B cell (primary cell): ENCODE results near the gene TANGO6. TPM values are rescaled to one million over a fixed set of nuclear protein-coding genes. Genes with fewer than 3 reads are reported as not detected.

Source experiments
- ATAC-seq: fragments of 200-7000 bp; cut with Tn5 transposase; one replicate; pipeline ENCODE4 v1.10.0; 2021; ENCODE audit warnings: low read depth, mild to moderate bottlenecking, moderate number of reproducible peaks, moderate library complexity
- CTCF ChIA-PET: fragments of 350-600 bp; sonication (Branson Sonifier 250); formaldehyde crosslinking; loops from one replicate; lab custom pipeline; 2021; ENCODE audit warnings: antibody characterized with exemption, inconsistent platforms; lab: Charles Lee
- POLR2A ChIA-PET: fragments of 350-600 bp; sonication (Branson Sonifier 250); formaldehyde crosslinking; loops from one replicate; lab custom pipeline; 2021; ENCODE audit warnings: antibody characterized with exemption; lab: Charles Lee
- DNase-seq: peaks from one replicate; pipeline ENCODE4 v3.0.0; 2013
- H2AFZ ChIP-seq: 2 replicates; pipeline ENCODE4 v1.6.1; 2012; ENCODE audit warnings: mild to moderate bottlenecking, low read depth, low read length; ENCODE audit not compliant: insufficient read depth, poor library complexity, severe bottlenecking
- H3K27ac ChIP-seq, 2 donors: 1 replicate in 1 of 2; 2 replicates in 1 of 2; pipeline ENCODE4 v1.5.1; 2012 to 2013; ENCODE audit warnings: low read length in 2 of 2, mild to moderate bottlenecking in 2 of 2, moderate library complexity in 1 of 2
- H3K27me3 ChIP-seq, 4 experiments: fragments of 200-600 bp in 1 of 4; sonication (generic) in 1 of 4; replicated peaks in 1 of 4; 1 replicate in 2 of 4; 2 replicates in 2 of 4; pipeline versions ENCODE4 v1.6.1 to v1.7.0; 2013 to 2016; ENCODE audit warnings: low read length in 3 of 4, mild to moderate bottlenecking in 2 of 4, mixed read lengths in 1 of 4, moderate library complexity in 1 of 4; ENCODE audit not compliant: insufficient read depth in 4 of 4, control insufficient read depth in 3 of 4; ENCODE audit errors: control extremely low read depth in 1 of 4
- H3K36me3 ChIP-seq, 2 experiments: replicated peaks in 1 of 2; 1 replicate in 1 of 2; 2 replicates in 1 of 2; pipeline versions ENCODE4 v1.6.1 to v1.7.1; 2013; ENCODE audit warnings: low read length in 1 of 2; ENCODE audit not compliant: insufficient read depth in 2 of 2, control insufficient read depth in 1 of 2; ENCODE audit errors: control extremely low read depth in 1 of 2, extremely low read depth in 1 of 2
- H3K4me1 ChIP-seq, 2 donors: fragments of 200-600 bp in 1 of 2; sonication (generic) in 1 of 2; 1 replicate in 1 of 2; 2 replicates in 1 of 2; pipeline versions ENCODE4 v1.5.1 to v1.6.1; 2013 to 2017; ENCODE audit warnings: low read length in 2 of 2; ENCODE audit not compliant: control insufficient read depth in 2 of 2, insufficient read depth in 2 of 2
- H3K4me2 ChIP-seq: replicated peaks from 2 replicates; pipeline ENCODE3; 2012; ENCODE audit warnings: mild to moderate bottlenecking, low read depth, low read length; ENCODE audit not compliant: poor library complexity, severe bottlenecking
- H3K4me3 ChIP-seq, 5 experiments: fragments of 200-600 bp in 1 of 5; sonication (generic) in 1 of 5; 1 replicate in 3 of 5; 2 replicates in 2 of 5; pipeline versions ENCODE4 v1.5.1 to v1.7.0; 2011 to 2016; ENCODE audit warnings: low read length in 4 of 5, mild to moderate bottlenecking in 4 of 5, low read depth in 2 of 5, control low read depth in 1 of 5, moderate library complexity in 1 of 5; ENCODE audit not compliant: insufficient read depth in 1 of 5; ENCODE audit errors: control extremely low read depth in 1 of 5, extremely low read depth in 1 of 5
- H3K79me2 ChIP-seq: fragments of 200-600 bp; sonication (generic); one replicate; pipeline ENCODE4 v1.6.0; 2016; ENCODE audit warnings: low read length; ENCODE audit not compliant: control insufficient read depth, insufficient read depth
- H3K9ac ChIP-seq: fragments of 200-600 bp; sonication (generic); 2 replicates; pipeline ENCODE4 v1.6.1; 2017; ENCODE audit warnings: mild to moderate bottlenecking, low read length, moderate library complexity
- H3K9me3 ChIP-seq, 3 donors: one replicate each; pipeline versions ENCODE4 v1.6.1 to v1.7.1; 2013; ENCODE audit warnings: low read length in 2 of 3; ENCODE audit not compliant: control insufficient read depth in 2 of 3, insufficient read depth in 1 of 3; ENCODE audit errors: control extremely low read depth in 1 of 3
- H4K20me1 ChIP-seq: 2 replicates; pipeline ENCODE4 v1.6.0; 2012; ENCODE audit warnings: mild to moderate bottlenecking, low read length; ENCODE audit not compliant: insufficient read depth, control insufficient read depth, poor library complexity, severe bottlenecking
- H3K27ac Mint-ChIP-seq: one replicate; pipeline ENCODE4 v1.8.0; 2021; ENCODE audit warnings: mixed read lengths
- H3K27me3 Mint-ChIP-seq: one replicate; pipeline ENCODE4 v1.8.0; 2021; ENCODE audit warnings: mixed read lengths
- H3K4me1 Mint-ChIP-seq: one replicate; pipeline ENCODE4 v1.8.0; 2021; ENCODE audit warnings: mixed read lengths
- H3K4me3 Mint-ChIP-seq: one replicate; pipeline ENCODE4 v1.8.0; 2021; ENCODE audit warnings: mixed read lengths
- H3K9me3 Mint-ChIP-seq: one replicate; pipeline ENCODE4 v1.8.0; 2022; ENCODE audit warnings: mixed read lengths; ENCODE audit not compliant: insufficient read depth
- EZH2 ChIP-seq: IDR thresholded peaks from 2 replicates; pipeline ENCODE4 v1.6.1; 2012; ENCODE audit warnings: borderline replicate concordance, low read depth, mild to moderate bottlenecking, moderate library complexity, low read length; ENCODE audit not compliant: insufficient read depth, poor library complexity, severe bottlenecking
- WGBS: methylation state at CpG from one replicate; pipeline ENCODE4 v1.1.5; 2013; ENCODE audit warnings: missing lambda C conversion rate; ENCODE audit not compliant: insufficient coverage; 5-methylcytosine and 5-hydroxymethylcytosine counted together
- intact Hi-C: fragments of 100-400 bp; cut with micrococcal nuclease; formaldehyde crosslinking; loops from one replicate; pipeline ENCODE4 v1.10.0; 2022
- polyA plus RNA-seq: library from polyadenylated mRNA; depleted of rRNA; stranded (reverse); fragments of >200 nt; gene quantifications from 2 replicates; pipeline ENCODE4 v1.2.3, GENCODE V29; 2012
- total RNA-seq, 2 donors: library from RNA; stranded (reverse); fragments of 120-200 nt in 1 of 2; gene quantifications; 1 replicate in 1 of 2; 2 replicates in 1 of 2; pipeline versions ENCODE4 v1.2.3 to v1.2.4, GENCODE V29; 2013 to 2022
- TF ChIP-seq, protein P1 (sequence below): fragments of 200-600 bp; IDR thresholded peaks from one replicate; pipeline ENCODE4 v1.8.0; 2022; ENCODE audit warnings: antibody characterized with exemption, mild to moderate bottlenecking

The TANGO6 gene
- total and polyA plus RNA-seq, 2 donors (not counting 1 experiment from before 2014, with no cell fraction given), result 8.0 to 42.8 TPM

DNA sequence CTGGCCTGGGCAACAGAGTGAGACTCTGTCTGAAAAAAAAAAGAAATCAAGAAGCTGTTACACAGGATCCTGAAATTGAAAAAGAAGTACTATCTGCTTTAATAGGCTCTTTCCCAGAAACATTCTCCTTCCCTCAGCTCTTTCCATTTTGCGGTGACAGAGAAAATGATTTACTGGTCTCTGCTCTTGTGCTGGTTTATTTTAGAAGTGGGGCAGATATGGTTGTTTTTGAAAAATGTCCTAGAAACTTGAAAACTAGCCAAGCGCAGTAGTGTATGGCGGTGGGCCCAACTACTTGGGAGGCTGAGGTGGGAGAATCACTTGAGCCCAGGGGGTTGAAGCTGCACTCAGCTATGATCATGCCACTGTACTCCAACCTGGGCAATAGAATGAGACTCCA, 28.8 kb upstream of the TANGO6 start:
- TF ChIP-seq, protein P1, sequence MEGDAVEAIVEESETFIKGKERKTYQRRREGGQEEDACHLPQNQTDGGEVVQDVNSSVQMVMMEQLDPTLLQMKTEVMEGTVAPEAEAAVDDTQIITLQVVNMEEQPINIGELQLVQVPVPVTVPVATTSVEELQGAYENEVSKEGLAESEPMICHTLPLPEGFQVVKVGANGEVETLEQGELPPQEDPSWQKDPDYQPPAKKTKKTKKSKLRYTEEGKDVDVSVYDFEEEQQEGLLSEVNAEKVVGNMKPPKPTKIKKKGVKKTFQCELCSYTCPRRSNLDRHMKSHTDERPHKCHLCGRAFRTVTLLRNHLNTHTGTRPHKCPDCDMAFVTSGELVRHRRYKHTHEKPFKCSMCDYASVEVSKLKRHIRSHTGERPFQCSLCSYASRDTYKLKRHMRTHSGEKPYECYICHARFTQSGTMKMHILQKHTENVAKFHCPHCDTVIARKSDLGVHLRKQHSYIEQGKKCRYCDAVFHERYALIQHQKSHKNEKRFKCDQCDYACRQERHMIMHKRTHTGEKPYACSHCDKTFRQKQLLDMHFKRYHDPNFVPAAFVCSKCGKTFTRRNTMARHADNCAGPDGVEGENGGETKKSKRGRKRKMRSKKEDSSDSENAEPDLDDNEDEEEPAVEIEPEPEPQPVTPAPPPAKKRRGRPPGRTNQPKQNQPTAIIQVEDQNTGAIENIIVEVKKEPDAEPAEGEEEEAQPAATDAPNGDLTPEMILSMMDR, result no peak
- Histone ChIP-seq H3K4me1 (no peaks in the 10 kb centered on the region), H3K4me2 (no peak overlapping the region), H2AFZ (no peak overlapping the region), H3K4me3 (no peak overlapping the region), H3K9ac (no peak overlapping the region), H4K20me1 (no peaks in the 10 kb centered on the region), H3K36me3 (no peaks in the 10 kb centered on the region), H3K27ac (no peak overlapping the region), H3K9me3 (no peaks in the 10 kb centered on the region), H3K27me3 (no peaks in the 10 kb centered on the region), H3K79me2 (no peaks in the 10 kb centered on the region)
- intact Hi-C loops, result no loop called here
- Mint-ChIP-seq H3K9me3 (no peaks in the 10 kb centered on the region), H3K4me3 (no peak overlapping the region), H3K4me1 (no peaks in the 10 kb centered on the region), H3K27ac (no peak overlapping the region), H3K27me3 (peaks cover 17% of the 10 kb centered on the region)
- CTCF ChIA-PET, result interaction anchor here (1.7 kb wide), 1 partner anchor 14 kb away, joined by 5 read pairs; no protein-coding TSS in a partner anchor
- ATAC-seq (no peak), DNase-seq (no peak)
- no CpG with 5 or more reads among the region's 3 CpGs for WGBS
- POLR2A ChIA-PET, result no interaction called here

DNA sequence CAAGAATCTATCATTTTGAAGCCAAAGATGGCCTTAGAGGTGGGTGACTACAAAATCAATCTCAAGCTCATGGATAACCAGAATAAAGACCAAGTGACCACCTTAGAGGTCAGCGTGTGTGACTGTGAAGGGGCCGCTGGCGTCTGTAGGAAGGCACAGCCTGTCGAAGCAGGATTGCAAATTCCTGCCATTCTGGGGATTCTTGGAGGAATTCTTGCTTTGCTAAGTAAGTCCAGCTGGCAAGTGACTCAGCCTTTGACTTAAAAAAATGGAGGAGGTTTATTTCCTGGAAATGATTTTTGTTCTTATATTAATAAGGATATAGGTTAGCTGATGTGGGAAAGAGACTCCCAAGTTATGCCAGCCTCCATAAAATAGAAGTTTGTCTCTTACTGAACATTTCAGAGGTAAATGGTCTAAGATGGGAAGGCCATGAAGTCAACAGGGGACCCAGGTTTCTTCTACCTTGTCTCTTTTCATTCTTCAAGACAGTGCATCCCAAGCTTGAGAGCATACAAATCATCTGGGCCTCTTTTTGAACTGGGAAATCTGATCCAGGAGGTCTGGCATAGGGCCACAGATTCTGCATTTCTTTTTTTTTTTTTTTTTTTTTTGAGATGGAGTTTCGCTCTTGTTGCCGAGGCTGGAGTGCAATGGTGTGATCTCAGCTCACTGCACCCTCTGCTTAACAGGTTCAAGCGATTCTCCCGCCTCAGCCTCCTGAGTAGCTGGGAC, 19.8 kb upstream of the TANGO6 start:
- Histone ChIP-seq H3K9me3 (peaks cover 0 to 4% (median 0%) of the 10 kb centered on the region in 3 donors), H3K4me2 (no peak overlapping the region), H3K36me3 (no peaks in the 10 kb centered on the region), H3K27me3 (peaks cover 0 to 4% (median 0%) of the 10 kb centered on the region in 4 experiments), H3K9ac (no peak overlapping the region), H2AFZ (no peak overlapping the region), H3K4me1 (no peaks in the 10 kb centered on the region), H3K27ac (no peak overlapping the region), H3K79me2 (no peaks in the 10 kb centered on the region), H3K4me3 (no peak overlapping the region), H4K20me1 (no peaks in the 10 kb centered on the region)
- peaks cover under 1% of the 10 kb centered on the region for H3K27me3 Mint-ChIP-seq
- TF ChIP-seq, protein P1, result no peak
- no peak for TF ChIP-seq EZH2
- DNase-seq (no peak), ATAC-seq (no peak)
- H3K9me3 Mint-ChIP-seq, result no peaks in the 10 kb centered on the region
- H3K4me1 Mint-ChIP-seq, result no peaks in the 10 kb centered on the region
- intact Hi-C loops, result no loop called here
- ChIA-PET POLR2A (interaction anchor here (0.5 to 0.6 kb wide), 2 partner anchors 45 to 218 kb away, joined by 4 to 6 read pairs; no protein-coding TSS in a partner anchor), CTCF (interaction anchor here (0.6 kb wide), 1 partner anchor 224 kb away, joined by 3 read pairs; no protein-coding TSS in a partner anchor)
- 96% methylated on average over 6 of the region's 8 CpGs for WGBS
- H3K27ac Mint-ChIP-seq, result no peak overlapping the region
- no peak overlapping the region for H3K4me3 Mint-ChIP-seq
